Glomerular endothelial cell (primary cell): ENCODE results near the gene CTU2. TPM values are rescaled to one million over a fixed set of nuclear protein-coding genes. Genes with fewer than 3 reads are reported as not detected.

Experiments
- DNase-seq: peaks from one replicate; pipeline ENCODE4 v3.0.0-alpha.2; 2011; ENCODE audit warnings: low read depth, low spot score; ENCODE audit errors: extremely low read depth
- total RNA-seq: library from RNA; depleted of rRNA; stranded (reverse); fragments of >200 nt; gene quantifications from 2 replicates; pipeline ENCODE4 v1.2.3, GENCODE V29; 2015

Gene CTU2
- total RNA-seq, 1 donor from 2014 or later = 17.5 TPM

DNA sequence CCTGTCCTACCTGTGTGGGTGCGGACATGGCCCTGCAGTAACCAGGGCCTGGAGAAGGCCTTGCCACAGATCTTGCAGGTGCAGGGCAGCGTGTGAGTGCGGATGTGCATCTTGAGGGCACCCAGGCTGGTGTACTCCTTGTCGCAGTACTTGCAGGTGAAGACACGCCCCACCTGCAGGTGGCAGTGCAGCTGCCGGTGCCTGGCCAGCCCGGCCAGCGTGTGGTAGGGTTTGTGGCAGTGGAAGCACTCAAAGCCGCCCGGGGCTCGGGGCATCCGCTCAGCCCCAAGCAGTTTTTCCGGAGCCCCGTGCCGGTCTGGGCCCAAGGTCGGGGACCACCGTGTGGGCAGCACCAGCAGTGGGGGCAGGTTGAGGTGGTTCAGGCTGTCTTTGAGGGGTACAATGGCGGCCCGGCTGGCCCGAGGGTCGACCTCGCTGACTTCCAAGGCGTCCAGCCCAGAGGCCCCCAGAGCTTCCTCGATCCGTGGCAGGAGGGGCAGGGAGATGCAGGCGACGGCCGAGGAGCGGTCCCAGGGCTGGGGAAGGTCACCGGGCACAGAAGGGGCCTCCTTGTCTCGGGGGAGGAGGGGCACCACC is 25.1 kb upstream of the CTU2 start:
- DNase-seq = no peak

DNA sequence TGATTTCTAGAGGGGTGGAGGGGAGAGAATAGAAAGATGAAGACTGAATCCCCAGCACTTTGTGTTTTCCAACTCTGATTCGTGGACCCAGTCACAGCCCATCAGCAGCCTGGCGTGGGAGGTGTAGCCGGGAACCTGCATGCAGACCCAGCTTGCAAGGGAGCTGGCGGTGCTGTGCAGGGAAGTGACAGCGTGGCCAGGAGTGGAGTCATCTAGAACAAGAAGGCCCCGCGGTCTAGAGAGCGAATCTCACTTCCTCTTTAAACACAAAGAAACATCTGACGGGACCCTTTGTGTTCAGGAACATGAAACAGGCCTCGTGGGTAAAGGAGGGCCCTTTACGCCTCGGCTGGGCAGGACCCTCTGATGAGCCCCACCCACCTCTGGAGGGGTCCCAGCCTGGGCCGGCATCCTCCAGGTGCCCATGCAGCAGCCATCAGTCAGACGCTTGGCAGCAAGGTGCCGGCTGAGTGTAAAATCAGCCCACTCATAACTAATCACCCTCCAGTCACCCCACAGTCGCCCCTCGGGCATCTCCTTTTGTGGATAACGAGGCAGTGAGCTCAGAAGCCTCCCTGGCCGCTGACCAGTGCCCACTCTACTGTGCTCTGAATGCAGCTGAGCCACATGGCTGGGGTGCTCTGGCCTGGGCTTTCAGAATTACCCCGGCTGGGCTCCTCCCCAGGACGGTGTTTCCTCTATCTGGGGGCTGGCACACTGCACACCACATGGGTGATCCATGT is 24.4 kb upstream of the CTU2 start:
- no peak for DNase-seq

DNA sequence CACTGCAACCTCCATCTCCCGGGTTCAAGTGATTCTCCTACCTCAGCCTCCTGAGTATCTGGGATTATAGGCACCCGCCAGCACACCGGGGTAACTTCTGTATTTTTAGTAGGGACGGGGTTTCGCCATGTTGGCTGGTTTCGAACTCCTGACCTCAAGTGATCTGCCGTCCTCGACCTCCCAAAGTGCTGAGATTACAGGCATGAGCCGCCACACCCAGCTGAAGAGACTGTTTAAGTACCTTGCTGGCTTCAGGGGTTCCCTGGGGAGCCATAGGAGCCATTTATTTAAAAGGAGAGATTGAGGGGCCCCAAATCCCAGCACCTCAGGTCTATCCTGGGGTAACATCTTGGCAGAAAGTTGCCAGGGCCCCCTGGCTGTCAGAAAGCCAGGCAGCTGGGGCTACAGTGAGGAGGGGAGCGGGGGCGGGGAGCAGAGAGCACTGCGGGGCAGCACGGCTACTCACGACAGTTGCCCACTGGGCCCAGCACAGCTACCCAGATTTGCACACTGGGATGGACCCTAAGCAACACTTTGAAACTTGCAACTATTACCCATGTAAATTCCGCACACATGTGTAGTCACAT is 21.6 kb upstream of the CTU2 start:
- DNase-seq = no peak

DNA sequence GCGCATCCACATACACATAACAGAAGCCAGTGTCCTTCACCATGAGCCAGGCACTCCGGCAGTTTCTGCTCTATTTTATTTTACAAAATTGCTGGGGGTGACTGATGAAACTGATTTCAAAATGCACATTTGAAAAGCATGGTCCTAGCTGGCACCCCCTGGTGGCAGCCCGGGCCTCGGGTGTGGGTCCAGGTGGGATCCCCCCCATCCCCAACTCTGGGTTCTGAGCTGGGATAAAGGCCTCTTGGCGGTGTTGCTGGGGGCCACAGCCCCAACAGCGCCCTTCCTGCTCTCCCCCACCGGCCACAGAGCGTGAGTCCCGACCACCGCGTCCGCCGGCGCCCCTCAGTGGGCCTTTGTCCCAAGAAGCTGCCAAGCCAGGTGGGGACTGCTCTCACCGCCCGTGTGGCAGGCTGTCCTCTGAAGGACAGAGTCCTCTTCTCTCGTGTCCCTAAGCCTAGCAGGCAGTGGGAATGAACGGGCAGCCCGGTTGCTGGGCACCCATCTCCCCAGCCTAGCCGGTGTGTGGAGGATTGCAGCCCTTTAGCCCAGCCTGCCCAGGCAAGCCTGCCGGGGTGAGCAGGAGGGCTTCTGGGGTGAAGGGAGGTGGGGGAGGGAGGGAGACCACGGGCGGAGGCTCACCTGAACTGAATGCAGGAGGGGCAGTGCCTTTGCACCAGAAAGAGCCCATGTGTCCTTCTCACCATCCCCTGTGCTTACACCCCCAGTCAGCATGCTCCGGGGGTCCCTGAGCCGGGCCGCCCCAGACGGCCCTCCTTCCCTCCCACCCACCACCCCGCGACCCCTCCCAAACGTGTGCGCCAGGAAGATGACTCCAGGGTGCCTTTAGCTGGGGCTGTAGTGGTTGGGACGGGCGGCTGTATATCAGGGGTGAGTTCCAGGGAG is 20.9 kb upstream of the CTU2 start:
- DNase-seq = no peak

DNA sequence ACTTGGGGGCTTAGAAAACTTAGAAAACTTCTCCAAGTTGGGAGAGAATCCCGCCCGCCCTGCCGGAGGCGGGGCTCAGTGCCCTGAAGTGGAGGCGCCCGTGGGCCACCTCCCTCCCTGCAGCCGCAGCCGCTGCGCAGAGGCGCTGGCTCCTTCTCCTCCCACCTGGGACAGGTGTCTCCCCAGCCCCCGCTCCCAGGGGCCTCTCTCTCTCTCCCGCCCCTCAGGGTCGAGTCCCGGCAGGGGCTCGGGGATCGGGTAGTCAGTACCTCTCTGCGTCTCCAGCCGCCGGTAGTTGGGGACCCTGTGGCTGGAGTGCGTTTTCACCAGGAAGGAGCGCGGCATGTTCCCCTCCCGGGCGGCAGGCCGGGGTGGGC is 20.3 kb upstream of the CTU2 start:
- no peak for DNase-seq

DNA sequence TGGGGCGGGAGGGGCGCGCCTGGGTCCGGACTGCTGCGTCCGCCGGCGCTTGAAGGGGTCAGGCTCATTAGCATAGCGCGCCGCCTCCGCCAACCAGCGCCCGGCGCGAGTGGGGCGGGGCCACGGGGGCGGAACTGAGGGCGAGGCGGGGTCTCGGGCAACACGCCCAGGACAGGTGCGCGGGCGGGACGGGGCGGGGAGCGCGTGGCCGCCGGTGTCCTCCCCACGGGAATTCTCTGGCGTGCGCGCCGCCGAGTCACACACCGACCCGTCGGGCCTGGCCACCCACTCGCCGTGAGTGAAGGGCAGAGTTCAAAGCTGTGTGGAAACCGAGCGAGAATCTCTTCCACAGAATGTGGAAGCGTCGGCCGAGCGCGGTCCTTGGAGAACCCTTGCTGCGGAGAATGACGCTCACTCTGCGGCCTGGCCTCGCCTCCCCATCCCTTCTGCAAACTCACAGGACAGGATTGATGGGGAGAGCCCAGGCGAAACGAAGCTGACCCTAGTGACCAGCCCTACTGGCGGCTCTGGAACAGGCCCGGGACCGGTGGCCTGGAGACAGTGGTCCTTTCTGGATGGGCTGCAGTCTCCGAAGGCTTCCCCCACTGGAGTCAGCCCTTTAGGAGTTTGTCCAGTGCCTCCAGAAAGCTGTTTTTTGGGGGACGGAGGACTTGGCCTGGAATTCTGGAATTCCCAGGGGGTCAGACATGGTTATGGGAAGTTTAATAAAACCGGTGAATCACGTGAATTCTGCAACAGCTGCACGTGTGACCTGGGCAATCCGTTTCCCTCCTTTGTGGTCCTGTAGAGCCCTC is 19.7 kb upstream of the CTU2 start, which contains the start of gene SNAI3:
SNAI3 (minus strand) TSS at position 69 of the 815 bp plus-strand sequence. CDS start 101 bp downstream, outside the sequence.
- no peak for DNase-seq

DNA sequence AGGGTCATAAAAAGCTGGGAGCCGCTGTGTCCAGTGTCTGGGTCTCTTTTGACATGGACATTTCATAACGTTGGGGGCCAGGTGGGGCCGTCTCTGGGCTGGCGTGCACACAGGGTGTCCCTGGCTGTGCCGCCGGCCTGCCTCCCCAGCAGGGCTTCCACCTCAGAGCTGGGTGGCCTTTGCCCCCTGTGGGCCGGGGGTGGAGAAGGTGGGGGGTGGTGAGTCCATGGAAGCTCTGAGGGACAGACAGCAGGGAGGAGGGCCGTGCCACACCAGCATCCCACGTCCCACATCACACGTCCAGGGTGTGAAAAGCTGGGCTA is 19.1 kb upstream of the CTU2 start:
- DNase-seq = no peak

DNA sequence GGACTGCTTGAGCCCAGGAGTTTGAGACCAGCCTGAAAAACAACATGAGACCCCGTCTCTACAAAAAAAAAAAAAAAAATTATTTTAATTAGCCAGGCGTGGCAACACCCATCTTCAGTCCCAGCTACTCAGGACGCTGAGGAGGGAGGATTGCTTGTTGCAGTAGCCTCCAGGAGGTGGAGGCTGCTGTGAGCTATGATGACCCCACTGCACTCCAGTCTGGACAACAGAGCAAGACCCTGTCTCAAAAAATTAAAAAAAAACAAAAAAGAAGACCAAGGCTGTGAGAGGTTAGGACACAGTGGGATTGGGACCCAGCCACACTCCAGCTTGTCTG is 18.7 kb upstream of the CTU2 start:
- DNase-seq = no peak

DNA sequence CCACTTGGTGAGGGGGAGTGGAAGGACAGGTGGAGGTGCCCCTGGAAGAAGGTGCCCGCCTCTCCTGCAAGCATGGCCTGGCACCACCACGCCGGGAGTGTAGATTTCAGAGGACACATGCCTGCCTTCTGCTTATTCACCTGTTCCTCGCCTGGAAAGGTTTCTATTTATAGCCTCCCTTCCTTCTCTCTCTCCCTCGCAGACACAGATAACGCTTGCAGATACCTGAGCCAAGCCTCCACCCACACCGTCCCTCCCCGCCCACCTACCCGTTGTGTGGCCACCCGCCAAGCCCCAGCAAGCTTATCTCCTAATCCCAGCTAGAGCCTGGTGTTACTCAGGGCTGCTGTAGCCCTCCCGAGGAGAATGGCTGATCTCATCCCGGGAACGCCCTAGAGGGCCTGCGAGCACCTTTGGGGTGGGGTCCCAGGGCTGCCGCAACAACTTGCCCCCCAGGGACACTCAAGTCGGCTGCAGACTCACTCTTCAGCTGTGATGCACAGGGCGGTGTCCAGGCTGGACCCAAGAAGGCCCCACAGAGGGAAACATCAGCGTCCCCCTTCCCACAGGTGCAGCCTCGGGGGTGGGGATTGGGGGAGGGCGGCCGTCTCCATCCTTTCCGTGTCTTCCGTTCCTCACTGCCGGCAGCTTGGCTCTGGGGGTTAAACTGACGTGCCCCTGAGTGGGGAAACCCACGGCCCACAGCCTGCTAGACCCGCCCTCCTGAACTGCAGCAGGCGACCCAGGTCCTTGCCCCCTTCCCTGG is 18.1 kb upstream of the CTU2 start:
- DNase-seq = no peak

DNA sequence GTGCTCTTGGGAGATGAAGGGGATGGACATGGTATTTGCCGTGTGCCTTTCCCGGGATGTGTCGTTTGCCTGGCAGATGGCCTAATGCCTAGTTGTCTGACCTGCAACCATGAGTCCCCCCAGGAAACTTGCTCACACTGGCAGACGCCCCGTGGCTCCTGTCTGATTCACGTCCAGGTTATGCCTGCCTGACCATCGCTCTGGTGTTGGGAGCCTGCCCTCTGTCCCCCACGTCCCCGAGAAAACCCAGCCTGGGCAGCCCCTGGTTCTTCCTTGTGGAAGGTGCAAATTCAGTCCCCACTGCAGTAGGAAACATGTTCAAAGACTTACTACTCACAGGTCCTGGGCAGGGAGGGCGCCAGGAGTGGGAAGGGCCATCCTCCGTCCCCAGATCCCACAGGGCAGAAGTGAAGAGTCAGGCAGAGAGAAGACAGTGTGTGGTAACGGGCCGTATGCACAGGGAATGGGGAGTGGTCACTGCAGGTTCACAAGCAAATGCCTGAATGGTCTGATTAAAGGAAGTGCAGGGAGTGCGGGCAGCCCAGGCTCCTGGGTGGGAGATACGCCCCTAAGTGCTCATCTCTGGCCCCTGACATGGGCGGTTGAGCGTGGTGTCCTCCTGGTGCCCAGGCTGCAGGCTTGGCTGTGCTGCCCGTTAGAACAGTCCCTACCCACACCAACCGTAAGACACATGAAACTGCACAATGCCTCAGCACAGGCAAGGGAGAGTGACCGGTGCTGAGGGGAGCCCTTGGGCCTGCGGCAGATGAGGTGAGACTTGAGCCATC is 15.8 kb upstream of the CTU2 start:
- no peak for DNase-seq

DNA sequence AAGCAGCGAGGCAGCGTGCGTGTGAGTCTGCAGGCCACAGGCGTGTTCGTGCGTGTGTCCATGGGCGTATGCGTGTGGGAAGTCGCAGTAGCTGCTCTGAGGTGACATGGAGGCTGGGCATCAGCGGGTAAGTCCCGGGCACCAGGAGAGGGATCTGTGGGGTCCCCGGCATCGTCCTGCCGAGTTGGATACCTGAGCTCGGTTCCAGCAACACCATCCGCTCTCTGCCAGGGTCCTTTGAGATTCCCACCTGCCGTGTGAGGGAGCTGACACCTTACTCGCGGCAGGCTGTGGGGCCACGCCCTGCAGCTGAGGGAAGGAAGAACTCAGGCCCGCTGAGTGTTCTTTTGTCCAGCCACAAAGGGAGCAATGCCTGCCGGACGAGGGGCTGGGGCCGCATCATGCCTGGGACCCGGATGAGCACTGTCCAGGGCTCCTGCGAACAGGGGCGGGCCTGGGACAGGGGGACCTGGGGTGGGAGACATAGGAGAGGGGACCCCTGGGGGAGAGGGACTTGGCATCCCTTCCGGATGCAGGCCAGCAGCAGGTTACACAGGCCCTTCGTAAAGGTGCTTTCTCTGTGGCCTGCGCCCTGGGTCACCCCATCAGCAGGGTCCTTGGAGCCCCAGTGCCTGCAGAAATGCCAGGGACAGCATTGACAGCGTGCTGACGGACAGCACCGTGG is 15.0 kb upstream of the CTU2 start:
- DNase-seq = no peak

DNA sequence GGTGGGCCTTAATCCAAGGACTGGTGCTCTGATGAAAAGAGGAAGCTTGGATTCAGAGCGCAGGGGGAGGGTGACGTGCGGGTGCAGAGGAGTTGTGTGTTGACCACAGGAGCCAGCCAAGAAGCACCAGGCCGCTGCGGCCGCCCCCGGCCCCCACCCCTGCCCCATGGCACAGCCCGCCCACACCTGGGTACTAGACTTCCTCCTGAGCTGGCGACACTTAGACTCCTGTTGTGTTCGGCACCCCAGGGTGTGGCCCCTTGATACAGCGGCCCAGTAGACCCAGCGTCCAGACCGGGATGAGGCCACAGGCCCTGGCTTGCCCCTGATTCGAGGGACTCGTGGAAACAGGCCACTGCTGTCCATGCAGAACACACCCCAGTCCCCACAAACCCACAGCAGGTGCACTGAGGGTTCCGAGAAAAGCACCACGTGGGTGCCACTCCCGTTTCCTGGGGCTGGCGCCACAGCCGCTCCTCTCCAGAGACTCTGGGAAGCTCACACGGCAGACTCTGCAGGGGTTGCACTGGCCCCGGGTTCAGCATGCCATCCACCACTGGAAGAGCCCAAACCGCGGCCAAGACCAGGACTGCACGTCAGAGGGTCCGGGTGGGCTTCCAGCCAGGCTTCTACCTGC is 14.3 kb upstream of the CTU2 start:
- no peak for DNase-seq

DNA sequence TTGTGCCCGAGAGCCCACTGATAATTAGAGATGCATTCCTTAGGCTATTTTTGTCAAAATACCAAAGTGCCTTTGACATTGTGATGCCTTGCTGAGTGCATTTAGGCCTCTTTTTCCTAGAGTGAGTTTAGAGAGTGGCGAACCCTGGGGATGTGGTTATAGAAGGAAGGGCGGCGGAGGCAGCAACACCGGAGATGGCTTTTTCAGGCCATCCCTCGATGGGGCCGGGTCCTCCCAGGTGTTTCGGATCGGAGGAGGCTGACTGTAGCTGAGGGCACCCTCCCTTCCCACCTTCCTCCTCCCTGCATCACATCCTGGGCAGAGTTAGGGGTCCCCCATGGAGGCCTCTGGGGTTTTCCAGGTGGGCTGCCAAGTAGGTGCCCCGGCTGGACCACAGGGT is 13.4 kb upstream of the CTU2 start:
- no peak for DNase-seq

DNA sequence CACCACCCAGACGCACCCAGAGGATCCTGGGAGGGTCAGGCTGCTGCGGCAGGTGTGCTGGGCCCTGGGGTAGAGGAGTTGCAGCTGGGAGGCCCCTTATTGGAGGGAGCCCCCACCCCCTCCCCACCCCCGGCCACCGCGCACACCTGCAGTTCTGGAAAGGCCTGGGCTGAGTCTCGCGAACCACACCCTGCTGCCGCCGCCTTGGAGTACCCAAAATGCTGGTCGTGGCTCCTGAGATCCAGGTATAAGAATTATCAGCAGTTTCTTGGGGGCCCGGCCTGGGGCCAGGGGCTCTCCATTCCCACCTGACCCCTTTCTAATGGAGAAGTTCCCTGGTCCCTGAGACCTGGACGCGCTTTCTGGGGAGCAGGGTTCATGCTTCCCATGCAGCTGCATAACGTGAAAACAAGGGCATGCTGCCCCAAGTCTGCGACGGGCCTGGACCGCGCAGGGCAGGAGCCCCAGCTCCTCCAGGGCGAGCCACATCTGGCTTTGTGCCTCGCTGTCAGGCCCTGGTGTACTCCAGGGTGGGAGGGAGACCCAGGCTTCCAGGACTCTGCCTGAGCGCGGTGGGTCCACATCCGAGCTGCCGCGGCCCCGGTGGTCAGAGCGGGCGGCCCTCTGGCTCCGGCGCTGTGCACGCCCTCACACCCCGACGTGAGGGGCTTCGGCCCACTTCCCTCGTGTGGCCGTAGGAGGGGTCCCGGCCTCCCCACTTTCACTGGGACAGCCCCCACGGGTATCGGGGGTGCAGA is 12.7 kb upstream of the CTU2 start:
- no peak for DNase-seq

DNA sequence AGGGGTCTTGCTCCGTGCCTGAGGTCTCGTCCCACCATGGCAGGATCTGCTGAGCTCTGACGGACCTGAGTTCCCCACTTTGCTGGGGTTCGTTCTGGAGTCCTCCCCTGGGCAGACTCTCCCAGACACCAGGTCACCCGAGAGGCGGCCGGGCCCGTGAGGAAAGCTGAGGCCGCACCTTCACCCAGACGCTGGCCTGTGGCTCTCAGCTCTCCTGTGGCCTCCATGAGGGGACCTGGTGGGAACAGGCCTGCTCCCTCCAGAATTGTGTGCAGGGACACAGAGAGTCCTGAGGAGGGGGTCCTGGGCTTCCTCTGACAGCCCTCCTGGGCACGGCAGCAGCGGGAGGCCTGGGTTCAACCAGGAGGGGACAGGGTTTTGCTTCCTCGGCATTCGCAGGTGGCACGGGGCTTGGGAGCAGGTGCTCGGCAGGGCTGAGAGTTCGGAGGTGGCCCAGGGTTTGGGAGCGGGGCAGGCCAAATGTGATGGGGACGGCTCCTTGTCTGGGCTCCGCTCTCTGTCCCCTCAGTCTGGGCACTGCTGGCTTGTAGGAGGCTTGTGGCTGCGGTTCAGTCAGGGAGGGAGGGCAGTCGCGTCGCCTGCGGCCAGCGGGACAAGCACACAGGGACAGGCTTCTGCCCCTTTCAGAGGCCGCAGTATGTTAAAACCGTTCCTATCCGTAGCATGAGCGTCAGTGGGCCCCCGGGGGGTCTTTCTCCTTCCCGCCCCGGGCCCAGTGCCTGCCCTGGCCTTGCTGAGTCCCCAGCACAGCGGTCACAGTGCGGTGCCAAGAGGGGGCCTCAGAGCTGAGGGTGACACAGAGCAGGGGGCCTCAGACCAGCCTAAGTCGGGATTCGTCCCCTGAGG is 11.8 kb upstream of the CTU2 start:
- DNase-seq = no peak

DNA sequence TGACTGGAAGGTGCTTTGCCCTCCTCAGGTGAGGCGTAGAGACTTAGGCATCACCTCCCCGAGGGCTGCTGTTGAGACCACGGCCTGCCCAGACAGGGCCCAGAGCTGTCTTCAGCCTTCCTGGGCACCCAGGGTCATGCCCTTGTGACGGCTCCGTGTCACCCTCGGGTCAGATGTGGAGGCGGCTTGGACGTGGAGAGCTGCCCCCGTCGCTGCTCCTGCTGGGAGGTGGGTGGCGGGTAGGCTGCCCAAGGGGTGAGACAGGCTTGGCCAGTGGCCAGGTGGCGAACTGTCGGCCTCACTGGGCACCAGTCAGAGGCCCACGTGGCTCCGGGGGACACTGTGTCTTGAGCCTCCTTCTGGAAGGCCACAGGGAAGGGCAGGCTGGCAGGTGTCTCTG is 11.1 kb upstream of the CTU2 start:
- DNase-seq = no peak
